GM18951 (cell line): Measurements from ENCODE around the gene AHCYL2.
"Not testable (repeated sequence)": the region's sequence is repeated elsewhere in the genome, so short reads cannot be mapped to it uniquely, and the experiment has no call there.

Source experiments
- POLR2A ChIP-seq: IDR thresholded peaks from 4 replicates; pipeline ENCODE4 v1.6.1; 2011; ENCODE audit warnings: mild to moderate bottlenecking; ENCODE audit not compliant: insufficient read length, insufficient read depth; ENCODE audit errors: extremely low read depth
- in situ Hi-C: fragments of 300-500 bp; cut with MboI; formaldehyde crosslinking; loops from one replicate; pipeline ENCODE4 v1.12.0; 2022; ENCODE audit warnings: low sequenced_read_pairs, mixed read lengths, inconsistent platforms; ENCODE audit not compliant: unreplicated experiment

Gene AHCYL2

GRCh38 chr7:129388333-129389098 lies 163.7 kb downstream of the AHCYL2 start:
- in situ Hi-C loops: no loop called here
- TF ChIP-seq POLR2A: no peak

- TF ChIP-seq POLR2A: no peak
- in situ Hi-C loops: no loop called here
These were observed 165.0 kb downstream of the AHCYL2 start for GRCh38 chr7:129389829-129390228.

GRCh38 chr7:129390314-129390713 lies 165.5 kb downstream of the AHCYL2 start:
- TF ChIP-seq POLR2A: no peak
- in situ Hi-C loops: no loop called here

- no peak for TF ChIP-seq POLR2A
- in situ Hi-C loops: no loop called here
These were observed 166.8 kb downstream of the AHCYL2 start for GRCh38 chr7:129391546-129392171.

GRCh38 chr7:129393255-129393654 lies 168.4 kb downstream of the AHCYL2 start:
- in situ Hi-C loops: no loop called here
- no peak for TF ChIP-seq POLR2A

GRCh38 chr7:129394101-129394500 lies 169.3 kb downstream of the AHCYL2 start:
- no peak for TF ChIP-seq POLR2A
- in situ Hi-C loops: no loop called here

GRCh38 chr7:129394982-129395914 lies 170.4 kb downstream of the AHCYL2 start:
- in situ Hi-C loops: no loop called here
- TF ChIP-seq POLR2A: no peak

- no peak for TF ChIP-seq POLR2A
- in situ Hi-C loops: no loop called here
These were observed 176.6 kb downstream of the AHCYL2 start for GRCh38 chr7:129401228-129401966.

- in situ Hi-C loops: no loop called here
- no peak for TF ChIP-seq POLR2A
These were observed 177.4 kb downstream of the AHCYL2 start for GRCh38 chr7:129401967-129402860.

GRCh38 chr7:129405527-129405926 lies 180.7 kb downstream of the AHCYL2 start:
- TF ChIP-seq POLR2A: no peak
- in situ Hi-C loops: no loop called here

GRCh38 chr7:129410238-129410637 lies 185.4 kb downstream of the AHCYL2 start:
- in situ Hi-C loops: not testable (repeated sequence)

- in situ Hi-C loops: no loop called here
- TF ChIP-seq POLR2A: no peak
These were observed 187.7 kb downstream of the AHCYL2 start for GRCh38 chr7:129412501-129412900.
